KBM-7 (cell line): ENCODE data around the gene GRK4.

ENCODE experiments used
- DNase-seq: peaks from one replicate; pipeline ENCODE4 v3.0.0-alpha.2; 2015
- in situ Hi-C: fragments of 300-500 bp; cut with MboI; formaldehyde crosslinking; loops from 2 replicates; pipeline ENCODE4 v1.14.3; 2020; ENCODE audit warnings: low sequenced_read_pairs, low pct_unique_long_range_greater_than_20kb, mixed read lengths

Gene GRK4

GRCh38 chr4:3026540-3026939 is 63.2 kb downstream of the GRK4 start:
- no peak for DNase-seq
- in situ Hi-C loops: no loop called here

GRCh38 chr4:3029464-3029863 is 66.1 kb downstream of the GRK4 start:
- in situ Hi-C loops: no loop called here
- DNase-seq: no peak

DNA sequence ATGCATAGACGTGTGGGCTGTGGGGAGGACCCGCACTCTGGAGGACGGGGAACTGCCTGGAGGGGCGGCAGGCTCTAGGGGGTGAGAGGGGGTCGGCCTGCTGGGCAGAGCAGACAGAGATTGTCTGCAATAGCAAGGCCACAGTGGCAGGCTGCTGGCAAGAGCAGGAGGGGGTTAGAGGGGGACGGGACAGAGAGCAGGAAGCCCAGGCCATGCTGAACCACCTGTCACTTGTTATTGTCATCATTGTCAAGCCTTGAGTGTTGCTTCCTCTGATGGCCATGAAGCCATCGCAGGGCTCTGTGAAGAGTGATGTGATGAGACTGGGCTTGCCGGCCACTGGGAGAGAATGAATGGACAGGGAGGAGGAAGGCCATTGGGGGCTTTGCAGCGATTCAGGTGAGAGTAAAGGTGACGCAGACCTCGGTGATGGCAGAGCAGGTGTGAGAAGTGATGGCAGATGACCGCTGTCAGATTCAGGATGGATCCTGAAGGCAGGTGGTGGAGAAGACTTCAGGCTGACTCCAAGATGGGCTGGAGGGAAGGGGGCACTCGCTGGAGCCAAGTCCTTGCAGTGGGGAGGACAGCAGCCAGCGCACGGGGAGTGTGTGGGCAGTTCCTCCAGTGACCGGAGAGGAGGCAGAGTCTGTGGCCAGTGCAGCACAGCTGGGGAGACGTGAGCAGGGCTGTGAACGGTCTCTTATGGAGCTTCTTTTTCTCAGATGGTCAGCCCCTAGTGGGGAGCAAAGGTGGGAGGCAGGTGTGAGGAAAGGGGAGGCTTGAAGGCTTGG is 67.4 kb downstream of the GRK4 start:
- no peak for DNase-seq
- in situ Hi-C loops: no loop called here

DNA sequence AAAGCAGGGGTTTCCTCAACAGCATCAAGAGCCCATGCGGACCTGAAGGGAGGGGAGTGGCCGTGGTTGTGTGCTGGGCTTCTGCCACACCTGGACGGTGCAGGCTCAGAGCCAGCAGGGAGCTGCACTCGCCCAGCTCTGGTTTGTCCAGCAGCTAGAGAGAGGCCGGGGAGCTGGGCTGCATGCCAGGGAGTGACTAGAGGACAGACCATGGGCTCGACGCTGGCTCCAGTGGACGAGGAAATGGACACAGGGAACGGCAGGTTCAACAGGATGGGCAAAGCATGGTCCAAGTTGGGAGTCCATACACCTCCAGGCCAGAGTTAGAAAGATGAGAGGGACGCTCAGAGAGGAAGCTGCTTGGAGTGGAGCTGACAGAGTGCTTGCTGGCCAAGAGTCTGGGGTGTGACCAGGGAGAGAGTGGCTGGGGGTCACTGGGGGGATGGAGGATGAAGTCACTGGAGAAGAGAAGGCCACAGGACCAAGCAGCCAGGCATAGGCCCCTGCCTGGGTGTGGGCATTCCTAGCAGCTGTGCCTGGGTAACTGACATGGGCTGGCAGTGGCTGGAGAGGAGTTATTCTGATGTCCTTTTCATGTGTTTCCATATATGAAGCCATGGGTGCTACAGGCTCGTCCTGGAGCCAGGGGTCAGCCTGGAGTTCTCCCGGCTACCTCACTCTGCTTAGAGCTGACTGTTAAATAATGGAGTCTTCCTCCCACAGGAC is 68.1 kb downstream of the GRK4 start:
- DNase-seq: no peak
- in situ Hi-C loops: no loop called here

GRCh38 chr4:3034231-3034630 is 70.9 kb downstream of the GRK4 start:
- DNase-seq: no peak
- in situ Hi-C loops: no loop called here

DNA sequence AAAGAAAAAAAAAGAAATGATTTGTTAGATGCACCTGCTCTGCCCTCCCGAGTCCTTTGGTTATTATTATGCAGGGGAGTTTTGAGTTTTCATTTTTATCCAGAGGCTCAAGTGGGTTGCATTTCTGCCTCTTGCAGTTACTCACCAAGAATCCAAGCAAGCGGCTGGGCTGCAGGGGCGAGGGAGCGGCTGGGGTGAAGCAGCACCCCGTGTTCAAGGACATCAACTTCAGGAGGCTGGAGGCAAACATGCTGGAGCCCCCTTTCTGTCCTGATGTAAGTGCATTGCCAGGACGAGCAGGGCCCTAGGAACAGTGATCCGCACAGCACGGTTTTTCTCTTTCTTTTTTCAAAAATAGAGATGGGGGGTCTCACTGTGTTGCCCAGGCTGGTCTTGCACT is 71.9 kb downstream of the GRK4 start:
- DNase-seq: no peak
- in situ Hi-C loops: no loop called here

DNA sequence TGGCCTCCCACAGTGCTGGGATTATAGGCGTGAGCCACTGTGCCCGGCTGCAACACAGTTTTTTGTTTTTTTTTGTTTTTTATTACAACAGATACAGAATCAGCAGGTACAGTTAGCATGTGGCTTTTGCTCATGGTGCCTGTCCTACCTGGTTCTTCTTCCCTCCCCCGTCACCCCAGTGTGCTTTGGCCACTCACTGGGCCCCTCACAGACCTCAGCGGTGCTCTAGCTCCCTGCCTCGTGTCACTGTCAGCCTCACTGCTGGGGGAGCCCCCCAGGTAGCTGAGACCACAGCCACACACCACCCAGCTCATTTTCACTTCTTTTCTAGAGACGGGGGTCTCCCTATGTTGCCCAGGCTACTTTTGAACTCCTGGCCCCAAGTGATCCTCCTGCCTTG is 72.3 kb downstream of the GRK4 start:
- no peak for DNase-seq
- in situ Hi-C loops: no loop called here

DNA sequence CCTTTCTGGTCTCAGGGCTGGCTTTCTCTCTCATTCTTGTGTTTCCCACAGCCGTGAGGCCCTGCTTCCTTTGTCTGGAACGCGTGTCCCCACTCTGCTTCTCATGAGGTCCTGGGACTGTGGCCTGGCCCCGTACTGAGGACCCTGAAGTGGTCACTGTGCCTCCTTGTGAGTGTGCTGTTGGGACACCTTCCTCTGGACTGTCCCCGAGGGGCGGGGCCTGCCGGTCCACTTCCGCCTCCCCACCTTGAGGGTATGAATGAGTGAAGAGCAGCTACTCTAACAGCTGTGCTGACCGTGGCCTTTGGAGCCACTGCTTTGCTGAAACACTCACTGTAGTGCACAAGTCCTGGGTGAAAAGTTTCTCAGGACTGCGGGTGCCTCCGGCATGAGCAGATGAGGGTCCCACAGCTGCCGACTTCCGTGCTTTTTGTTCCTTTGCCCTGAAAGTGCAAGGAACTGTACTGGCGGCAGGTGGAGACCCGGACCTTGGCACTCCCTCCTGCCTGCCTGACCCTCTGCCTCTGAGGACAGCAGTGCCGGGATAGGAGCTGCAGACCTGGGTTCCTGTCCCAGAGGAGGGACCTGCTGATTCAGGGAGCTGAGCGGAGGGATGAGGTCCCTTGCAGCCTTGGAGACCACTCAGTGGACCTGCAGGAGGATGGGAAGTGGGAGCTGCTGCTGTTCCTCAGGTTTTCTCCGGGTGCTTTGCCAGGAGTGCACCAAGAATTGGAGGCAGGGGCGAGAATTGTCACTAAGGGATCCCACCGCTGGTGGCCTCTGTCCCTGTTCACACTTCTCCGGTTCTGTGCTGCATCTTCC is 73.0 kb downstream of the GRK4 start:
- no peak for DNase-seq
- in situ Hi-C loops: no loop called here

GRCh38 chr4:3037957-3038461 is 74.6 kb downstream of the GRK4 start:
- peak; percentile 68 for DNase-seq
- in situ Hi-C loops: no loop called here

GRCh38 chr4:3039706-3040366 is 76.5 kb downstream of the GRK4 start:
- DNase-seq: no peak
- in situ Hi-C loops: no loop called here

- no peak for DNase-seq
- in situ Hi-C loops: no loop called here
These were observed 77.3 kb downstream of the GRK4 start for GRCh38 chr4:3040452-3041191.

GRCh38 chr4:3041192-3042142 is 78.1 kb downstream of the GRK4 start:
- in situ Hi-C loops: no loop called here
- no peak for DNase-seq

- DNase-seq: no peak
- in situ Hi-C loops: no loop called here
These were observed 78.9 kb downstream of the GRK4 start for GRCh38 chr4:3042226-3042625.

DNA sequence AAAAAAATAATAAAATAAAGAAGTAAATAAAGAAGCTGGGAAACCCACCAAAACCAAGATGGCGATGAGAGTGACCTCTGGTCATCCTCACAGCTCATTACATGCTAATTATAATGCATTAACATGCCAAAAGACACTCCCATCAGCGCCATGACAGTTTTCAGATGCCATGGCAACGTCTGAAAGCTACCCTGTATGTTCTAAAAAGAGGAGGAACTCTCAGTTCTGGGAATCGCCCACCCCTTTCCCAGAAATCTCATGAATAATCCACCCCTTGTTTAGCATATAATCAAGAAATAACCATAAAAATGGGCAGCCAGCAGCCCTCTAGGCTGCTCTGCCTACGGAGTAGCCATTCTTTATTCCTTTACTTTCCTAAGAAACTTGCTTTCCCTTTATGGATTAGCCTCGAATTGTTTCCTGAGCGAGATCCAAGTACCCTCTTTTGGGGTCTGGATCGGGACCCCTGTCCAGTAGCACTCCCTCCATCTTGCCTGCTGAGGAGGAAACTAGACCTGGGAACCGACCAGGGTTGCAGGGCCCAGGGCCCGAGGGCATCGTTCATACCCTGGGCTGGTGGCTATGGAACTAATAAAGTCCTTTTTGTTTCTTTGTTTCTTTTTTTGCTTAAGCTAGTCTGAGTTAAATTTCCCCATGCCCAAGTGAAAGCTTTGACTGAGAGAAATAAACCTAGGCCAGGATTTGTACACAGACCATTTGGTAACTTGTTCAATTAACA is 80.1 kb downstream of the GRK4 start:
- no peak for DNase-seq
- in situ Hi-C loops: no loop called here

DNA sequence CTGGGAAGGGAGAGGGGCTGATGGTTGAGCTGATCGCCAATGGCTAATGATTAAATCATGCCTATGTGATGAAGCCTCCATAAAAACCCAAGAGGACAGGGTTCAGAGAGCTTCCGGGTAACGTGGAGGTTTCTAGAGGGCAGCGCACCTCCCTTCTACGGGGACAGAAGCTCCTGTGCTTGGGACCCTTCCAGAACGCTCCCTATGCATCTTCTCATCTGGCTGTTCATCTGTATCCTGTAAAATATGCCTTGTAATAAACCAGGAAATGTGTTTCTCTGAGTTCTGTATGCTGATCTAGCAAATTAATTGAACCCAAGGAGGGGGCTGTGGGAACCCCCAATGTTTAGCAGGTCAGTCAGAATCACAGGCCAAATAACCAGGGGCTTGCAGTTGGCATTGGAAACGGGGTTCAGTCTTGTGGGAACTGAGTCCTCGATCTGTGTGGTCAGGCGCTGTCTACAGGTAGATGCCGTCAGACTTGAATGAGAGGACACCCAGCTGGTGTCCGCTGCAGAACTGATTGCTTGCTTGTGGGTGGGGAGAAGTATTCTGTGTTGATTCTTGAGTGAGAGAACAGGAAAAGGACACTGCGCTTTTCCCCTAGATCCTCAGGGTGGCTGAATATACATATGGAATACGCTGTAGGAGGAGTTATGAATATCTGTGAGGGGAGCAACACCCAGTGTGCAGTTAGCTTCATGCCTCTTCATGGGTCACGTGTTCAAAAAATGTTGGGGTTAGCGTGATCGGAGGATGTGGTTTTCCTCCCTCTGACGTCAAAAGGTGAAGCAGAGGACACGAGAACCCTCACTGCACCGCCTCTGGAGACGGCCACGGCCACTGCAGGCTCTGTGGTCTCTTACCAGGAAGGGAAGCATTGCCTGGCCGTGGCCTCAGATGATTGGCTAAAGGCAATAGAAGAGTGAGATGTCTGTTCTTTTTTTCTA is 81.8 kb downstream of the GRK4 start:
- in situ Hi-C loops: no loop called here
- peak; percentile 56 for DNase-seq

GRCh38 chr4:3046162-3046561 is 82.8 kb downstream of the GRK4 start:
- in situ Hi-C loops: no loop called here
- peak; percentile 52 for DNase-seq
